ENCODE results near the gene HELZ. TPM values are rescaled to one million over a fixed set of nuclear protein-coding genes. Genes with fewer than 3 reads are reported as not detected.

HELZ gene
- total and polyA plus RNA-seq, 10 donors, result 2.5 to 154 (median 88.7) TPM

GRCh38 chr17:67021196-67021595 lies 223.8 kb downstream of the HELZ start:
- H3K27me3 ChIP-seq (replicated peaks in 1 of 7), result peaks cover 0 to 21% (median 0%) of the 10 kb centered on the region in 7 donors
- no peak overlapping the region for H3K4me3 ChIP-seq
- WGBS, 5 donors, result 84 to 98% (median 86%) methylated on average over 7 of the region's 7 CpGs
- no peaks in the 10 kb centered on the region for H3K9me3 ChIP-seq
- H3K27ac ChIP-seq, result no peak overlapping the region
- no peak for TF ChIP-seq POLR2A (IDR thresholded peaks at IDR 0.05)
- no peak for TF ChIP-seq CTCF (IDR thresholded peaks at IDR 0.05 in 8 of 11, conservative IDR thresholded peaks at IDR 0.05 in 3 of 11)
- no peak for TF ChIP-seq POLR2AphosphoS5 (IDR thresholded peaks at IDR 0.05)
- no peaks in the 10 kb centered on the region for H3K4me1 ChIP-seq
- no peak for DNase-seq
- no peaks in the 10 kb centered on the region for H3K36me3 ChIP-seq
- intact Hi-C loops (cut with DNase I; ENCODE audit: low total_unique reads), result no loop called here

Small RNAs within 50 kb of the gene (small RNA-seq; reads per million reads assigned to genes)
- gene AC007448.1 (0 to 0.07 (median 0) reads per million in 4 donors), gene RF00393 (0 reads per million in 4 donors), gene RNA5SP447 (0 reads per million in 4 donors)

Other genes with a start within 250 kb of the HELZ start
- gene CACNG1, start 200.6 kb downstream of the HELZ start, total RNA-seq, result not detected
- not detected for gene CACNG1, start 200.6 kb downstream of the HELZ start, polyA plus RNA-seq
- gene PSMD12, start 121.4 kb upstream of the HELZ start, total RNA-seq, result 10 to 100 TPM; 24.6 to 46.4 (median 36.5) TPM
- gene PSMD12, start 121.4 kb upstream of the HELZ start, polyA plus RNA-seq, result 10 to 100 TPM; 13.8 to 17.0 (median 15.5) TPM
- gene PITPNC1, start 132.1 kb upstream of the HELZ start, total RNA-seq, result 10 to 100 TPM; 12.6 to 33.8 (median 23.9) TPM
- 10 to 100 TPM in 1 of 3 donors, 1 to 10 TPM in 2; 5.8 to 14.5 (median 6.8) TPM for gene PITPNC1, start 132.1 kb upstream of the HELZ start, polyA plus RNA-seq